ENCODE results near the gene TMEM217. TPM values are rescaled to one million over a fixed set of nuclear protein-coding genes. Genes with fewer than 3 reads are reported as not detected.
A peak's percentile ranks its signal among the peaks of the same experiment; 100 is the strongest.

The TMEM217 gene
- total RNA-seq, 1 donor from 2014 or later = 0.86 TPM

GRCh38 chr6:37232430-37233017 is 25.4 kb downstream of the TMEM217 start:
- DNase-seq (ENCODE audit: low read depth) = no peak
- TF ChIP-seq CTCF (conservative IDR thresholded peaks at IDR 0.05; ENCODE audit: low read depth, low read length) = no peak
- H3K4me3 ChIP-seq (ENCODE audit: low read depth, low read length) = no peak overlapping the region

- TF ChIP-seq CTCF (conservative IDR thresholded peaks at IDR 0.05; ENCODE audit: low read depth, low read length) = no peak
- DNase-seq (ENCODE audit: low read depth) = no peak
- no peak overlapping the region for H3K4me3 ChIP-seq (ENCODE audit: low read depth, low read length)
These were observed 27.8 kb downstream of the TMEM217 start for GRCh38 chr6:37230104-37230503.

- DNase-seq (ENCODE audit: low read depth) = no peak
- no peak for TF ChIP-seq CTCF (conservative IDR thresholded peaks at IDR 0.05; ENCODE audit: low read depth, low read length)
- H3K4me3 ChIP-seq (ENCODE audit: low read depth, low read length) = no peak overlapping the region
These were observed 32.4 kb downstream of the TMEM217 start for GRCh38 chr6:37225350-37226169.

- no peak for TF ChIP-seq CTCF (conservative IDR thresholded peaks at IDR 0.05; ENCODE audit: low read depth, low read length)
- no peak for DNase-seq (ENCODE audit: low read depth)
- H3K4me3 ChIP-seq (ENCODE audit: low read depth, low read length) = peak overlapping the region; percentile 61
These were observed 35.0 kb downstream of the TMEM217 start for GRCh38 chr6:37222992-37223391.

GRCh38 chr6:37222125-37222967 is 35.6 kb downstream of the TMEM217 start:
- DNase-seq (ENCODE audit: low read depth) = no peak
- peak overlapping the region; percentile 61 for H3K4me3 ChIP-seq (ENCODE audit: low read depth, low read length)
- no peak for TF ChIP-seq CTCF (conservative IDR thresholded peaks at IDR 0.05; ENCODE audit: low read depth, low read length)

- H3K4me3 ChIP-seq (ENCODE audit: low read depth, low read length) = peak overlapping the region; percentile 61
- no peak for TF ChIP-seq CTCF (conservative IDR thresholded peaks at IDR 0.05; ENCODE audit: low read depth, low read length)
- no peak for DNase-seq (ENCODE audit: low read depth)
These were observed 36.3 kb downstream of the TMEM217 start for GRCh38 chr6:37221585-37222124.

All from epithelial cell of proximal tubule (primary cell).